Stimulated activated memory B cell treated with anti-CD40 and anti-IgM and Interleukin-4, amounts not matched to agents 10 μg/mL and 1 μg/mL and 100 μg/mL, for 72 hours (primary cell): Measurements from ENCODE around the gene PTH2.
"Not testable (repeated sequence)": the region's sequence is repeated elsewhere in the genome, so short reads cannot be mapped to it uniquely, and the experiment has no call there.

Experiments
- ATAC-seq: fragments of 150-1000 bp; cut with Tn5 transposase; 2 replicates; pipeline ENCODE4 v1.10.0; 2021
- H3K27ac Mint-ChIP-seq: one replicate; pipeline ENCODE4 v1.8.0; 2022; ENCODE audit warnings: mild to moderate bottlenecking, mixed read lengths
- H3K27me3 Mint-ChIP-seq: one replicate; pipeline ENCODE4 v1.8.0; 2022; ENCODE audit warnings: mixed read lengths
- H3K36me3 Mint-ChIP-seq: one replicate; pipeline ENCODE4 v1.8.0; 2022; ENCODE audit warnings: mixed read lengths
- H3K4me1 Mint-ChIP-seq: one replicate; pipeline ENCODE4 v1.8.0; 2022; ENCODE audit warnings: mixed read lengths
- H3K4me3 Mint-ChIP-seq: one replicate; pipeline ENCODE4 v1.8.0; 2022; ENCODE audit warnings: mild to moderate bottlenecking, moderate library complexity, mixed read lengths
- H3K9me3 Mint-ChIP-seq: one replicate; pipeline ENCODE4 v1.8.0; 2022; ENCODE audit warnings: mixed read lengths

The PTH2 gene, protein sequence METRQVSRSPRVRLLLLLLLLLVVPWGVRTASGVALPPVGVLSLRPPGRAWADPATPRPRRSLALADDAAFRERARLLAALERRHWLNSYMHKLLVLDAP

GRCh38 chr19:49423071-49423984 is at the start of gene PTH2:
Gene PTH2 (minus strand): TSS chr19:49423441. CDS start chr19:49423339, 102 bp downstream.
- Mint-ChIP-seq H3K27ac (no peak within 1 kb of the TSS), H3K27me3 (peaks cover 100% of the 10 kb centered on the region)
- ATAC-seq, result peak; percentile 4

GRCh38 chr19:49472936-49473335 is 49.7 kb upstream of the PTH2 start:
- H3K27me3 Mint-ChIP-seq, result no peaks in the 10 kb centered on the region
- peaks cover 13% of the 10 kb centered on the region for H3K36me3 Mint-ChIP-seq
- no peak for ATAC-seq
- no peaks in the 10 kb centered on the region for H3K9me3 Mint-ChIP-seq
- peaks cover 70% of the 10 kb centered on the region for H3K4me1 Mint-ChIP-seq
- peak overlapping the region; percentile 88 for H3K4me3 Mint-ChIP-seq
- peak overlapping the region; percentile 96 for H3K27ac Mint-ChIP-seq

More at GRCh38 chr19:49423071-49423984, at the start of gene PTH2:
- Mint-ChIP-seq H3K4me1 (peaks cover 62% of the 10 kb centered on the region), H3K36me3 (no peaks in the 10 kb centered on the region), H3K9me3 (no peaks in the 10 kb centered on the region), H3K4me3 (peak within 1 kb of the TSS; percentile 72)

DNA sequence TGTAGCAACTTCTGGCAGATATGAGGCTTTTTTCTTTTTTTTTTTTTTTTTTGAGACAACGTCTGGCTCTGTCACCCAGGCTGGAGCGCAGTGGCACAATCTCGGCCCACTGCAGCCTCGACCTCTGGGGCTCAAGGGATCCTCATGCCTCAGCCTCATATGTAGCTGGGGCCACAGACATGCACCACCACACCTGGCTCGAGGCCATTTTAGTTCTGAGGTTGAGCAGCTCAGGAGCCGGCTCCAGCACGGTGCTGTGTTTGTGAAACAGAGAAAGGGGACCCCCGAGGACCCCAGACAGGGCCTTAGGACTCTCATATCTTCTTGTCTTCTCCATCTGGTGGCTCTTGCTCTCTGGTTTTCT is 47.4 kb upstream of the PTH2 start:
- H3K4me3 Mint-ChIP-seq, result peak overlapping the region; percentile 53
- no peaks in the 10 kb centered on the region for H3K9me3 Mint-ChIP-seq
- H3K27ac Mint-ChIP-seq, result peak overlapping the region; percentile 86
- peaks cover 12% of the 10 kb centered on the region for H3K36me3 Mint-ChIP-seq
- H3K27me3 Mint-ChIP-seq, result no peaks in the 10 kb centered on the region
- peaks cover 59% of the 10 kb centered on the region for H3K4me1 Mint-ChIP-seq
- no peak for ATAC-seq

DNA sequence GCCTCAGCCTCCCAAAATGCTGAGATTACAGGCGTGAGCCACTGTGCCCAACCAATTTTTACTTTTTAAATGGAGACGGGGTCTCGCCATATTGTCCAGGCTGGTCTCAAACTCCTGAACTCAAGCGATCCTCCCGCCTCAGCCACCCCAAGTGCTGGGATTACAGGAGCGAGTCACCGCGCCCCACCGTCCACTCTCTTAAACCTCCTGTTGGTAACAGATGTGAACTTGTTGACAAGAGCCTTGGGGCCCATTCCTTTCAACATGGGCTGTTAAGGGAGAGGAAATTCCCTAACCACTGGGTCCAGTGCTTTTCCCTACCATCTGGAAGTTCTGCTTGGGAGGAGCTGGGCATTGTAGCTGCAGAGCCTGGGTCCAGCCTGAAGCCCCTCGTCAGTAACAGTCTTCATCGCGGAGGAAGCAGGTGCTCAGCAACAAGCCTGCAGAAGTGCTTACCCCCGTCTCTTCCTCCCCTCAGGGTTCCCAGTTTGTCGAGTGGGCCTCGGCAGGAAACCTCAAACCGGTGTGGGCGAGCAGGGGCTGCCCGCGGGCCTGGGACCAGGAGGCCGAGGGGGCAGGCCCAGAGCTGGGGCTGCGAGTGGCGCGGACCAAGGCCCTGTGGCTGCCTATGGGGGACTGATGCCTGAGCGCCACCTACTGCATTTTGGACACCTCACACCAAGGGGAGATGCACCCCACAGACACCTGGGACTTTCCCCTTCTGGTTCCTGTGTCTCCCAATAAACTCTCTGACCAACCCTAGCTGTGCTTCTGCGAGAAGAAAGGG is 46.8 kb upstream of the PTH2 start:
- Mint-ChIP-seq H3K27ac (peak overlapping the region; percentile 86), H3K27me3 (no peaks in the 10 kb centered on the region), H3K4me1 (peaks cover 54% of the 10 kb centered on the region), H3K36me3 (peaks cover 17% of the 10 kb centered on the region), H3K9me3 (no peaks in the 10 kb centered on the region), H3K4me3 (peak overlapping the region; percentile 53)
- ATAC-seq, result peak; percentile 88

GRCh38 chr19:49468746-49469447 is 45.7 kb upstream of the PTH2 start:
- Mint-ChIP-seq H3K36me3 (peaks cover 29% of the 10 kb centered on the region), H3K4me3 (peak overlapping the region; percentile 51), H3K4me1 (peaks cover 42% of the 10 kb centered on the region), H3K27ac (peak overlapping the region; percentile 86), H3K9me3 (no peaks in the 10 kb centered on the region), H3K27me3 (no peaks in the 10 kb centered on the region)
- peak; percentile 87 for ATAC-seq

- Mint-ChIP-seq H3K27ac (peak overlapping the region; percentile 86), H3K9me3 (no peaks in the 10 kb centered on the region), H3K36me3 (peaks cover 29% of the 10 kb centered on the region), H3K4me1 (peaks cover 36% of the 10 kb centered on the region), H3K27me3 (no peaks in the 10 kb centered on the region), H3K4me3 (no peak overlapping the region)
- no peak for ATAC-seq
Measured at GRCh38 chr19:49468199-49468598, 45.0 kb upstream of the PTH2 start.

- H3K27me3 Mint-ChIP-seq, result no peaks in the 10 kb centered on the region
- no peak overlapping the region for H3K4me3 Mint-ChIP-seq
- peaks cover 18% of the 10 kb centered on the region for H3K4me1 Mint-ChIP-seq
- H3K27ac Mint-ChIP-seq, result peak overlapping the region; percentile 71
- ATAC-seq, result no peak
- no peaks in the 10 kb centered on the region for H3K9me3 Mint-ChIP-seq
- peaks cover 34% of the 10 kb centered on the region for H3K36me3 Mint-ChIP-seq
Measured at GRCh38 chr19:49465371-49465770, 42.1 kb upstream of the PTH2 start.

GRCh38 chr19:49463960-49464740 is 40.9 kb upstream of the PTH2 start:
- H3K4me3 Mint-ChIP-seq, result no peak overlapping the region
- no peak for ATAC-seq
- peaks cover 7% of the 10 kb centered on the region for H3K4me1 Mint-ChIP-seq
- no peaks in the 10 kb centered on the region for H3K27me3 Mint-ChIP-seq
- H3K36me3 Mint-ChIP-seq, result peaks cover 39% of the 10 kb centered on the region
- H3K27ac Mint-ChIP-seq, result peak overlapping the region; percentile 71
- no peaks in the 10 kb centered on the region for H3K9me3 Mint-ChIP-seq

DNA sequence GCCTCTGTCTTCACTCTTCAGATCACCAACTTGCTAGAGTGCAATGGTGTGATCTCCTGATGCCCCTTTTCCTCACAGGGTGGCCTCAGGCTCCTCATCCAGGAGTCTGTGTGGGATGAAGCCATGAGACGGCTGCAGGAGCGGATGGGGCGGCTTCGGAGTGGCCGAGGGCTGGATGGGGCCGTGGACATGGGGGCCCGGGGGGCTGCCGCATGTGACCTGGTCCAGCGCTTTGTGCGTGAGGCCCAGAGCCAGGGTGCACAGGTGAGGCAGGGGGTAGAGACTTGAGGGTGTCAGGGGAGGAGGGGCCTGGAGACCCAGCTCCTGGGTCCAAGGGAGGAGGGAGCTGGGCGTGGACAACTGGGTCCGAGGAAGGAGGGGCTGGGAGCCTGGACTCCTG is 39.3 kb upstream of the PTH2 start:
- Mint-ChIP-seq H3K4me1 (no peaks in the 10 kb centered on the region), H3K27ac (no peak overlapping the region), H3K9me3 (no peaks in the 10 kb centered on the region), H3K36me3 (peaks cover 32% of the 10 kb centered on the region), H3K4me3 (no peak overlapping the region), H3K27me3 (no peaks in the 10 kb centered on the region)
- no peak for ATAC-seq

DNA sequence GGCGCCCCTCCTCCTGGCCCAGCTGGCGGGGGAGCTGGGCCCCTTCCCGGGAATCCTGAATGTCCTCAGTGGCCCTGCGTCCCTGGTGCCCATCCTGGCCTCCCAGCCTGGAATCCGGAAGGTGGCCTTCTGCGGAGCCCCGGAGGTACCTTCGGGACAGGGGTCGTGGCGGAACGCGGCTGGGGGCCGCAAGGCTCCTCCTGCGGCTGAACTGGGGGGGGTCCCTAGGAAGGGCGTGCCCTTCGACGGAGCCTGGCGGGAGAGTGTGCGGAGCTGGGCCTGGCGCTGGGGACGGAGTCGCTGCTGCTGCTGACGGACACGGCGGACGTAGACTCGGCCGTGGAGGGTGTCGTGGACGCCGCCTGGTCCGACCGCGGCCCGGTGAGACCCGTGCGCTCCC is 38.4 kb upstream of the PTH2 start:
- Mint-ChIP-seq H3K4me3 (no peak overlapping the region), H3K9me3 (no peaks in the 10 kb centered on the region), H3K36me3 (peaks cover 39% of the 10 kb centered on the region), H3K4me1 (peaks cover 7% of the 10 kb centered on the region), H3K27me3 (no peaks in the 10 kb centered on the region), H3K27ac (no peak overlapping the region)
- peak; percentile 41 for ATAC-seq

- not testable (repeated sequence) for ATAC-seq, H3K9me3 Mint-ChIP-seq, H3K27me3 Mint-ChIP-seq, H3K27ac Mint-ChIP-seq, H3K4me3 Mint-ChIP-seq
- H3K36me3 Mint-ChIP-seq, result peaks cover 42% of the 10 kb centered on the region
- H3K4me1 Mint-ChIP-seq, result peaks cover 12% of the 10 kb centered on the region
Measured at GRCh38 chr19:49461130-49461529, 37.9 kb upstream of the PTH2 start.

DNA sequence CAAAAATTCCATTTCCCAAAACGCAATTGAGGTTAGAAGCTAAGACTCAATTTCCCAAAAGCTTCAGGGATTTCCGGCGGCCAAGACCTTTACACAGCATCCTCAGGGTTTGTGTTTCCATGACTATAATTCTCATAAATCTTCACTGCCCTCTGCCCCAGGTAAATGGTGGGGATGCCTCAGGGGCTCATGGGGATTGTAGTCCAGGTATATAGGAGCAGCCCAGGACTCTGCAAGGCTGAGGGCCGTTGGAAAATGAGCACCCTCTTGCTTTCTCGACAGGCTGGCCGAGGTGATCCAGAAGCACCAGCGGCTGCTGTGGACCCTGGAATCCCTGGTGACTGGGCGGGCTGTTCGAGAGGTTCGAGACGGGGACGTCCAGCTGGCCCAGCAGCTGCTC is 36.1 kb upstream of the PTH2 start:
- Mint-ChIP-seq H3K27ac (no peak overlapping the region), H3K27me3 (no peaks in the 10 kb centered on the region), H3K4me1 (peaks cover 19% of the 10 kb centered on the region), H3K4me3 (no peak overlapping the region), H3K9me3 (no peaks in the 10 kb centered on the region), H3K36me3 (peaks cover 30% of the 10 kb centered on the region)
- no peak for ATAC-seq

- Mint-ChIP-seq H3K36me3 (peaks cover 24% of the 10 kb centered on the region), H3K4me1 (peaks cover 27% of the 10 kb centered on the region), H3K27ac (peak overlapping the region; percentile 68), H3K27me3 (no peaks in the 10 kb centered on the region), H3K9me3 (no peaks in the 10 kb centered on the region), H3K4me3 (no peak overlapping the region)
- ATAC-seq, result no peak
Measured at GRCh38 chr19:49458567-49458903, 35.3 kb upstream of the PTH2 start.

DNA sequence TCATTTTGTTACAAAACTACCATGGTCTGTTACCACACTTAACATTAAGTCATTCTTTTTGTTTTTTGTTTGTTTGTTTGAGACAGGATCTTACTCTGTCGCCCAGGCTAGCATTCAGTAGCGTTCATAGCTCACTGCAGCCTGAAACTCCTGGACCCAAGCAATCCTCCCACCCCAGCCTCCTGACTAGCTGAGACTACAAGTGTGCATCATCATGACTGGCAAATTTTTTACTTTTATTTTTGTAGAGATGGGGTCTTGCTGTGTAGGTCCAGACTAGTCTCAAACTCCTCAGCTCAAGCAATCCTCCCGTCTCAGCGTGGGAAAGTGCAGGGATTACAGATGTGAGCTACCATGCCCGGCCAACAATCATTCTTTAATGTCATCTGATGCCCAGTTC is 33.1 kb upstream of the PTH2 start:
- H3K27me3 Mint-ChIP-seq, result no peaks in the 10 kb centered on the region
- H3K4me3 Mint-ChIP-seq, result no peak overlapping the region
- peaks cover 28% of the 10 kb centered on the region for H3K36me3 Mint-ChIP-seq
- H3K9me3 Mint-ChIP-seq, result no peaks in the 10 kb centered on the region
- H3K27ac Mint-ChIP-seq, result no peak overlapping the region
- peaks cover 40% of the 10 kb centered on the region for H3K4me1 Mint-ChIP-seq
- ATAC-seq, result no peak
